ENCODE results near the gene TMEM114.

GRCh38 chr16:8543258-8543657, 47.1 kb downstream of the TMEM114 start:
- TF ChIP-seq CTCF (IDR thresholded peaks at IDR 0.05; ENCODE audit: insufficient read depth, low read length, poor library complexity, severe bottlenecking): no peak
- TF ChIP-seq EZH2phosphoT487 (conservative IDR thresholded peaks at IDR 0.05; ENCODE audit: low read length): no peak
